Stimulated activated CD4-positive, alpha-beta T cell treated with anti-CD3 and anti-CD28 coated beads, TNF-alpha, amount 100 ng/mL, for 1 hour (primary cell): ENCODE results near the gene PCNX2.

Experiments used
- DNase-seq, 3 donors: peaks; one replicate each; pipeline ENCODE4 v3.0.0-alpha.2; 2020; ENCODE audit warnings: low read depth in 3 of 3, low spot score in 1 of 3

PCNX2 gene

DNA sequence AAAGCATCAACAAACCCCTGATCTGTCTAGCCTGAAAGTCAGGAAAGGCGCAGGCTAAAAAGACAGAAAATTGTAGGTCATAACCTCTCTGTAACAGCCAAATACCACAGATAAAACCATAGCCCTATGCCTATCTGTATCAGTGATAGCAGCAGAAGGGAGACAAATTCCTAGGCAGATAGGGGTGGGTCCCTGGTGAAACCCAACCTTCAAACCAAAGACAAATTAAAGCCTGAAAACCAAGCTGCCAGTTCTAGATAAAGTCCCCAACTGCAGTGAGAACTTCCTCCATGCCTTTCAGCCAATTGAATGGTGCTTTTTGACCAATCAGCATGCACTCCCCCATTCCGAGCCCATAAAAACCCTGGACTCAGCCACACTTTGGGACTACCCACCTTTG, 229.8 kb downstream of the PCNX2 start:
- DNase-seq, result no peak

DNA sequence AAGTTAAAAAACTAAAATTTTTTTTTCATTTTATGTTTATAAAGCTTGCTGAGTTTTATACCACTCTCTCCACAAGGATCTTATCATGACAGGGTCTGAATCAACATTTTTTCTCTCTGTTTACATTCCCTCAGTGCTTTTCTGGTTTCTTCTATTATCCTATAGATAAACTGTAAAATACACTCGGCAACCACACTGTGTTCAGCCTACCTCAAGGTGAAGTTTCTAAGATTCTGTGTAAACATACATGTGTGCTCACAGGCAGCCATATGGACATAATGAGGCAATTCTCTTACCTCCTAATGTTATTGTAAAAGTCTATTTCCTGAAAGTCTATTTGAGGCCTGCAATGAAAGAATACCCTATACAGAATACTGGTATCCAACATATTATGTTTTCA, 230.5 kb downstream of the PCNX2 start:
- DNase-seq, result no peak

DNA sequence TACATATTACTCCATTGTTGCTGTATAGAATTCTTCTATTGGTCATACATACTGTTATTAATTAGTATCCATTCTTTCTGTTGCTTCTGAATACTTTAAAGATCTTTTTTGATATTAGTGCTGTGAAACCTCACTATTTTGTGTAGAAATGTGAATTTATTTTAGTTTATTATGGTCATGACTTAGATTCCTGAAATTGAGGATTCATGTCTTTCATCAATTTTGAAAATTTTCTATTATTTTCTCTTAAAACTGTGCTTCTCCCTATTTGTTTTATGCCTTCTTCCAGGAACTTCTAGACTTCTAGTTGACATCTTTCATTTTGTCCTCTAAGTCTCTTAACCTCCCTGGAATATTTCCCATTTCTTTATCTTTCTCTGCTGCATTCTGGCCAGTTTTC, 232.1 kb downstream of the PCNX2 start:
- DNase-seq, result no peak

DNA sequence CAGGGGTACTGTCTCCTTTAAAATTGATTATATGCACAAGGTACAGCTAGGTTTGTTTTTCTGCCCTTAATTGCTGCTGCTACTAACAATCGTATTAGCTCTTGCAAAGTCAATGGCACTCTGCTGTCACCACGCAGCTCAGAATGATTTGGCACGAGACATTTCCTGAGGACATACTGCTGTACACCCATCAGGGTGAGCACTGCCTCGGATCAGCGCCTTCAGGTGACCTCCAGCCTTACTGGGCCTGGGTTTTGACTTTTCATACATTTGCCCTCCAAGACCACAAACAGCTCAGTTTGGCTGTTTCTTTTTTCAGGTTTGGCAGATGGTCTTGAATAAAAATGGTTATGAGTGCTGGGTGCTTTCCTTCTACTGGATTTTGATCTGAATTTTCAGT, 234.3 kb downstream of the PCNX2 start:
- no peak for DNase-seq

DNA sequence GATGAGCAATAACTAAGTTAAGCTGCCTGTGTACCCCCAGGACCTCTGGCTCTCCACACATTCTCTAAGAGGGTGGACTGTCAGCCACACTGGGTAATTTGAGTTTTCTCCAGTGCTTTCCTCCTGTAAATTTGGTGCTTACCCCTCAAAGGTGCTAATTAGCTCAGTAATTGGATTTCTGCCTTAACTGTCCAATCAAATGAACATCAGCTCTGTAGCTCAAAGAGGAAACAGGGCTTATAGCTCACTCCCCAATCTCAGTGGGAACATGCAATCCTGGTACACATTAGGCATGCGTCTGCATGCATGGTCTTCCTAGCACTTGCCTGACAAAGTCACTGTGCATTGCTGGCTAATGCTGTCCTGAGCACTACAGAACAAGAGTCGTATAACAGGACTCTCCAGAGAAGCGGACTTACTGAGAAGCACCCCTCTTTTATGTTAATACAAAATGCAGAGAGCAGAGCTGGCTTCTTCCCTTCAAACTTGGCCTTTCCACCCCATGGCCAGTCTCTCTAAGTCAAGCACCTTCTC, 235.0 kb downstream of the PCNX2 start:
- no peak for DNase-seq

DNA sequence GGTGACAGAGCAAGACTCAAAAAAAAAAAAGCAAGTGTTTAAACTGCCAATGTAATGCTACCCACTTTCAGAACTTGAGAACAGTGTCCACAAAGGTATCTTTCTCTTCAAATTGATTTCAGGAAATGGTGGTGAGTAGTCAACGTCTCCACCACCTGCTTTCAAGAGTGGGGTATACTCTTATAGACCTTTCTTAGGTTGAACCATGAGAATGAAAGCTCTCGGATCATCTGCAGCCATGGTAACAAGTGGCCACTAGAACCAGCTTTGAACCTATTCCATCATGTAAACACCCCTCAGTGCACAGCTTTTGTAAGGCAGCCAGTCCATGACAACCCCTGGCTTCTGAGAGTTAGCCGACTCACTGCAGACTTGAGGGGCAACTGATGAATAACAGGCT, 237.7 kb downstream of the PCNX2 start:
- no peak for DNase-seq

DNA sequence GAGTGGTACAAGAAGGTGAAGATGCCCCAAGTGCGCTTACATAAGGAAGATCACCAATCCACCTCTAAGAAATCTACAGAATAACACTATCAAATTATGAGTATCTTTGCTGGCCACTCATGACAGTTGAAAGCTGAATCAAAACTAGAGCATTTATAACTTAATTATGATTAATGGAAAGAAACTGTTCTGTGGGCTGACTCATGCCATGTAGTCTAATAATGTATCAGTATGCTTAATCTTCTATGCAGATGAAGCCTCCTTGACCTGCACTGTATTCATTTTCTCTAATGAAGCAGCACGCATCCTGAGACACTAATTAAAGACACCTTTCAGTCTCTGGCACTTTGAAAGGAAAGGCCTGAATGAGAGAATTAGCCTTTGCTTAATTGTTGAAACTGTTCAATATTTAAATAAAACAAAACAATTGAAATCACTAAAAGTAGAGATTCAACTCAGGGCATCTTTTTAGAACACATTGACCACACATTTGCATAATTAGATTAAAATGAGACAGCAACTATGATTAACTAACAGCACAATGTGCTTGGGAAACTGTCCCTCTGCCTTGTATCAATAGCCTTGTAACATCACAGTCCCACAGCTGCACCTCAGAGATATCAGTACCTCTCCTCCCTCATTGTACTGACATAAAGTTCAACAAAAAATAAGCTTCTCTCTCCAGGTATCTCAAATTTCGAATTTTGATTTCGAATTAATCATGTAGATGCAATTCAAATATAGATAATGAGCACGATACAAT, 239.5 kb downstream of the PCNX2 start:
- DNase-seq, result no peak

DNA sequence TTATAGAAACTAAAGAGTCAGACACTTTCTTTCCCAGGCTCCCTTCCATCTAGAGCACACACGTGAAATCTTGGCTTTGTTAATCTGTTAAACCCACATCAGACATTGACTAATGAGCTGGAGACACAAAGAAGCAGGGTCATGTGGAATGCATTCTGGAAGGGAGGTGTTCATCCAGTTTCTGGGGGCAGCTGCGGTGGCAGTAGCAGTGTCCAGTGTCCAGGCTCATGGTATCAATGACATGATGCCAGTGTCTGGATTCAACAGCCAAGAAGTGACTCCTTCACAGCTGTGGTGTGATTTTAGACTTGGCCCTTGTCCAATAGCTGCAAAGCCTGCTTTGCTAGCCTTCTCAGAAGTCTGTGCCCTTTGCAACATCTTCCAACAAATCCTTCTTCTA, 249.9 kb downstream of the PCNX2 start:
- DNase-seq, result no peak

DNA sequence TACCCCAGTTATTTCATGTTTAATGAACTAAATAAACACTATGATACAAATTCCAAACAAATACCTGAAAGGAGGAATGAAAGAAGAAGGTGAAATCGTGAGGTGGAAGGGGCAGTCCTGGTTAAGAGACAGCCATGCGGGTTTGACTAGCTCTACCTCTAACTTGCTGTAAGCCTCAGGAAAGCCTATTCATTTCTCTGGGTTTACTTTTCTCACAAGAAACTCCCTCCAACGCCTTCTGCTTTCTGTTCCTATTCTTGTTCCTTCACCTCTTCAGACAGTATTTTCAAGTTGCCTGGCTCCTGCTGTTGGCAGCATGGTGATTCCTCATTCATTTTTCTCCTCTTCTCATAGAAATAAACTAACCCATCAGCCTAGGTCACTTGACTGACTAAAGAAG, 252.7 kb downstream of the PCNX2 start:
- DNase-seq, result no peak

DNA sequence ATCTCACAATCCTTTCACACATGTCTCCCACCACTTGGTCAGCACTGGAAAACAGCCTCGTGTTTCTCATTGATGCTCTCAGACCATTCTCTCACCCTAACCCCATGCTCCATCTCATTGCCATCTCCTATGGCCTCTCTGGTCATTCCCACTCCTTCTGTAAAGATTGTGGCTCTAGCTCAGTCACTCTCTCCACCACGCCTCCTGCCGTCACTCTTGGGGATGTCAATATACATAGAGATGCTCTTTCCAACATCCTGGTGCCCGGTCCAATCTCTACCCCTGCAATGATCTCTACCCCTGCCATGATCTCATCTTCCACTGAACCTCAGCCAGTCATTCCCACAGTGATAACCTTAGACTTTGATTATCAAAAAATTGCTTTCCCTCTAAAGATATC, 255.0 kb downstream of the PCNX2 start:
- DNase-seq, result no peak

DNA sequence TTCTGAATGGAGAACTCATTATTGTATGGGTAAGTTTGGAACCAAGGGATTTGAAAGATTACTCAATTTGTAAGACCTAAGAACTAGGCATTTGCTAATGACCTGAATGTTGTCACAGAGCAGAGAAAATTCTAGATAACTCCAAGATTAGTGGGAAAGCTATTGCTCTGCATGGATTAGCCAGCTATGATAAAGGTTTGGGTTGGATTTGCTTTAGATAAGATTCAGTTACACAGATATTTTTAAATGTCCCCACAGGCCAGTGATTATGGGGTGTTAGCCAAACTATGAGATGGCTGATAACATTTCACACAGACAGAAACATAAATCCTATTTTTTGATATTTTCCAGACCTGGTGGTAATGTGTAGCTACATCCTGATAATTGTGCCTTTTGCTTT, 256.9 kb downstream of the PCNX2 start:
- DNase-seq, result no peak

DNA sequence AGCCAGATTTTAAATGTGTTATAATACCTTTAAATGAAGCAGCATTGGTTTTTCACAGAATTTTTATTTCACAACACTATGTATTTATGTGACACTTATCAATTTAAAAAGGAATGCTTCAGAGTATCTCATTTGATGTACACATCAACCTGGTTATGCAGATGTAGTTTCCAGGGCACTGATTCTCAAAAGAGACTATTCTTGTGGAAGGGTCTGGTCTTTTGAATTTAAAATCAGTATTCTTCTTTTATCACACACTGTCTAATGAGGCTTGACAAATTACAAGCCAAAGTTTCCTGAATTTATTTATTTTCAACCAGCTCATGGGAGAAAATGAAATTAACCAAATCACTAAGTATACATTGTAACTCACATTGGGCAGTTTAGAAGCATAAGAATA, 257.7 kb downstream of the PCNX2 start:
- no peak for DNase-seq

DNA sequence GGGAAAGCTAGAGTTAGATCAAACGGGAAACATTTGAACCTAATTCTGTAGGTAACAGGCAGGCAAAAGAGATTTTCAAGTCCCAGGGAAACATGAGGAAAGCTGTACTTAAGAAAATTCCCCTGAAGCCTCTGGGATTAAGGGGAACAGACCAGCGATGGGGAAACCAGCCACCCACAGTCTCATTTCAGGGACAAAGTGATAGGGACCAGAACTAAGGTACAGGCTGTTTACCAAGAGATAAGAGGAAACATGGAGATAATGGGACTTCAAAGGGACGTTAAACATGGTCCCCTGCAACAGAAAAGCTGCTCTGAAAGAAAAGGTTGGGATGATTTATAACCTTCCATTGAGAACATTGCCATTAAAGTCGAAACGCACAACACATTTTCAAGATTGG, 260.7 kb downstream of the PCNX2 start:
- DNase-seq, result no peak

DNA sequence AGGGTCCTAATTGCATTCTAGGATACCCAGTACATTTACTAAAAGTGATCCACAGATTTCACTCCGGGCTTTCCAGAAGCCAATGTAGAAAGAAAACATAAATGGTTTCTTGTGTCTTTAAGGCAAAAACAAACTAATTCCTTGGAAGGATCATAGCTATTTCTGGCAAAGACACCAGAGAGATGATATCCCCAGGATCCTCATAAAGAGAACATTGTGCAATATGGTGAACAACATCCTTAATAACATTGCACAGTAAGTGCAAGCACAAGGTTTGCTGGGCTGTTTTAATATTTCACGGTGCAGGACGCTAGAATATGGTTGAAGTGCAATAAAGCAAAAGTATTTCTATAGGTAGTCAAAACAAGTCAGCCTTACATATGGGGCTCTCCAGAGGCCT, 262.2 kb downstream of the PCNX2 start:
- DNase-seq, result no peak

DNA sequence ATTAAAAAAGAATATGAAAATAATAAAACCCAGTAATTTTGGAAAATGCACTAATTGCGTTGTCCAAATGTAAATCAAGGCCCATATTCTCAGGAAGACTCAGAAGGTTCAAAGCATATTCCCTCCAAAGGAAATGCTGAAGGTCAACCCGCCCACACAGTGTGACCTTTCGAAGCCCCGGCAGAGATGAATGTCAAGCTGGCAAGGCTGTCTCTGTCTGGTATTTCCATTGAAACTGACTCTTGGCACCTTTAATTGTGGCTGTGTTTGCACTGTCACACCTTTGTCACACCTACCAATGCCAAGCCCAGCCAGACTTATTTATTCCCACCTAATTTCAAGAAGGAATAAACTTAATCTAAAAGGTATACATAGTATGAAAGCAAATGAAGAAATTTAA, 262.6 kb downstream of the PCNX2 start:
- DNase-seq, result no peak

DNA sequence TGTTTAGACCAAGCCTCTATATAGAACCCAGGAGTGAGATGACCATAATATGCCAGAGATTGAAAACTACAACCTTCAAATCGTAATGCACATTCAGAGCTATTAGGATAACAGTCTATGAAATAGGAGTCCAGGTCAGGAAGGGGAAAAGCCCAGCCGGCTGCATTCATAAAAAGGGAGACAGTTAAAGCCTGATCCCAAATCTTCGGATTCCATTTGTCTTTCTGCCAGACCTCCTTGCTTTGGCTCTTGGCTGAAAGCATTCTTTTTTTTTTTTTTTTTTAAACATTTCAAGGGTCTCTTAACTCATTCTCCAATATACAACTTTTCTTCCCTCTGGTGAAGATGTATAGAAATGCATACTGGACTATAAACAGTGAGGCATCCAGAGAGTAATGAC, 264.0 kb downstream of the PCNX2 start:
- DNase-seq, result no peak

DNA sequence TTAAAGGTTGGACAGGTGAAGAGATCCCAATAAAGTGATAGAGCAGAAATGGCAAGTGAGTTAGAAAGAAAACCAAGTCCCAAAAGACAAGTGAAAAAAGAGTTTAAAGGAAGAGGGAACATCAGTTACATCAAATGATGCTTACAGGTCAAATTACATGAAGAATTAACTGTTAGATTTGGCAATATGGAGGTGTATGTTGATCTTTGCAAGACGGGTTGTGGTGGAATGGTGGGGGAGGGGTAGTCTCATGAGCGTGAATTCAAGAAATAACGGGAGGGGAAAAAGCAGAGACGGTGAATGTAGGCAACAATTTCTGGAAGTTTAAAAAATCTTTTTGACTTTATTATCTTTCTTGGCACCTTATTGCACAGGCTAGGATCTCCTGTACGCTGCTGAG, 268.5 kb downstream of the PCNX2 start:
- DNase-seq, result no peak

DNA sequence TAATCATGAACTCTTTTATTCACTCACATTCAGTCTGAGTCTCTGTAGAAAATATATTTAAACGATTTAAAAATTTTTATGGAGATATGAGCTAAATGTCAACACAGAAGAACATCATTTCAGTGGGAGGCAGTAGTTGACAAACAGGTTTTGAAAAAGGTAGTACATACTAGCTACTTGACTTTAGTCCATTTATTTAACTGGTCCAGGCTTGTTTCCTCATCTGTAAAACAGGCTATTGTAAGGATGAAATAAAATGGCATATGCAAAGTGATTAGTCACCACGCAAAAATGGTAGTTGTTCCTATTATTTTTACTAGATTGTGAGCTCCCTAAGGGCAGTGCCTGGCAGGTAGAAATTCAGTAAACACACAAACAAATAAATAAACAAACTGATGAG, 270.0 kb downstream of the PCNX2 start:
- DNase-seq, result no peak

DNA sequence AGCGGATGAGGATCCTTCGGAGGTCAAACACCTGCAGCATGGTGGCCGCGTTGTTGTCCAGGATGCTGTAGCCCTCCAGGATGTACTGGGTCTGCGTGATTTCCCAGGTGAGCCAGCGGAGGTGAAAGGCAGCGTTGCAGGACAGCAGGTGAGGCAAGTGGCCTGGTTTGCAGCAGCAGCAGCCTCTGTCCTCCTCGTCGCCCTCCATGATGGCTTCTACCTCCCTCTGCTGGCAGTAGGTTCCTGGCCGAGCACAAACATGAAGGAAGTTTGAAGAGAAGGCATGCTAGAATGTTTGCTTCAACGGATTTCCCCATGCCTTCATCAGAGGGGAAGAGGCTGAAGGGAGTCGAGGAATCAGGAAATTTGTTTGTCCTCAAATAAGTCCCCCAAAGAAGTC, 270.4 kb downstream of the PCNX2 start:
- DNase-seq, result no peak

DNA sequence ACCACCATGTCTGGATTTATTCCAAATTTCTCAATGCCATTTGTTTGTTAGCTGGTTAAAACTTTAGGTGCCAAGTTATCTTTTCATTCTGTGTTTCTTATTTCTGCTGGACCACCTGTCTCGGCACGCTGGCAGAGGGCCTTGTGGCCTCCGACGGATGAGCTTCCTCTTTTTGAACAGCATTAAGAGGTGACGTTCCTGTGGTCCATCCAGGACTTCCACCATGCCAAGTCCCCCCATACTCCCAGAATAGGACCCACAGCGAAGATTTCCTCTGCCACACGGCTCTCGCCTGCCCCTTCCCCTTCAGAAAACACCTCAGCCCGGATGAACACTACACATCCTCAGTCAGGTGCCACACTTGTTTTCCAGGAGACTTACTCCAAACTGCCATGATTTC, 271.3 kb downstream of the PCNX2 start:
- DNase-seq, result no peak

DNA sequence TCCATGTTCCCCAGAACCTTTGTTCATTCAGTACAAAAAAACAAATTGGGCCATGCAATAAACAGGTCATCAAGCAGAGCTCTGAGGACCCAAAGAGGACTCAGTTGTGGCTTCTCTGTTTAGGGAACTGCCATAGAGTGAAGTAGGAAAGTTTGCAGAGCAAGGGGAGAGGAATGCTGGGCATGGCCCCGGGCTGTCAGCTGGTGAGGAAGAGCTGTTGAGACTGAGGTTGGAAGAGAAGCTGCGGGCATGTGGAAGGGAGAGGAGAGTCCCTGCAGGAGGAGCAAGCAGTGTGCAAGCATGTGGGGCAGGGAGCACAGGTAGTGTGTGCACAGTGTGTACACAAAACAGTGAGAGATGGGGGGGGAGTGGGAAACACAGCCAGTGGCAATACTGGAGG, 273.3 kb downstream of the PCNX2 start:
- no peak for DNase-seq

DNA sequence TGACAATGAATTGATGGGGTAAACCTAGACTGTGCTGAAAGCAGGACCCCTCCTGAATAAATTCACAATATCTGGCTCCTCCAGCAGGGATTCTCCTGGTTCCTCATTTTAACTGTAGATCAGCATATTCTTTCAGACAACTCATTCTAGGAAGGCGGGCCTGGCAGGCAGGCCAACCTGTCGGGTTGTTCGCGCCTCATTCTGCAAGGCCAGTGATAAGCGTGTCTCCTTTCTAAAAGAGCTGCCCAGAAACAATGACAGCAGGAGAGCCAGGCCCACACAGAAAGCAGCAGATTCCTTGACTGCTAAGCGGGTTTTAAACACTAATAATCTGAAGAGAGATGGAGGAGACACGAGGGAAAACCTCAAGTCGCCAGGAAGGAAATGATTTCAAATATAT, 275.1 kb downstream of the PCNX2 start:
- DNase-seq, result no peak

DNA sequence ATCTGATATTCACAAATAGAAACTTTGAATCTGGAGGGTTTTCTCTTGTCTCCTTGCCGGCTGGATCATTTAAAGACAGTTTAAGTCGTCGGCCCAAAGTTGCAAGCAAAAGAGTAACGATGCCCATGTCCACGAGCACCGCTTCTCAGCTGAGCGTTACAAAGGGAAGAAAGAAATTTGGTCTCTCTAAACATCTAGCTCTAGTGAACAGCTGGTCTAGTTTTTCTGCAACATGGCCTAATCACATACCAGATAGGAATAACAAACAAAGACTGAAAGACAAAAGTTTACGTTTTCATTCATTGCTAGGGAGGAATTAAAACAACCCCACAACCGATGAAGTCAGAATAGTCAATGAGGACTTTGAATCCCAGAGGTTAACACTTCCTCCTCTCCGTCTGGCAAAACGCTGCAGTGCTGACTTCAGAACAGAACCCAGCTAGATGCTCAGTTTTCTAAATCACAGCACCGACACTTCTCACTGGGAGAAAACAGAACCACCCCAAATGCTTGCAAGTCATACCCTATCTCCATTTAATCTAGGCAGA, 275.7 kb downstream of the PCNX2 start:
- DNase-seq, result no peak
